ENCODE data around the gene NHSL2. TPM values are rescaled to one million over a fixed set of nuclear protein-coding genes. Genes with fewer than 3 reads are reported as not detected.
A peak's percentile ranks its signal among the peaks of the same experiment; 100 is the strongest.
"Not testable (repeated sequence)": the region's sequence is repeated elsewhere in the genome, so short reads cannot be mapped to it uniquely, and the experiment has no call there.

Gene NHSL2
- total and polyA plus RNA-seq, 2 experiments from 2014 or later = 4.7 to 9.5 TPM

GRCh38 chrX:72176289-72176688 lies 265.6 kb downstream of the NHSL2 start:
- ATAC-seq; H3K27ac Mint-ChIP-seq; H3K36me3 ChIP-seq (ENCODE audit: insufficient read depth); H4K20me1 ChIP-seq (replicated peaks; ENCODE audit: insufficient read depth); H3K36me3 Mint-ChIP-seq (ENCODE audit: low read depth); DNase-seq (ENCODE audit: low spot score); H3K4me3 Mint-ChIP-seq; H3K9me2 ChIP-seq (ENCODE audit: insufficient read depth); H3K27me3 ChIP-seq (ENCODE audit: insufficient read depth); H3K4me2 ChIP-seq; H3K4me1 ChIP-seq (ENCODE audit: insufficient read depth); H3K79me2 ChIP-seq (replicated peaks; ENCODE audit: insufficient read depth); H3K27me3 Mint-ChIP-seq (ENCODE audit: insufficient read depth, low read depth, poor library complexity); H3F3A ChIP-seq (replicated peaks; ENCODE audit: low read depth); H3K4me1 Mint-ChIP-seq; H2AFZ ChIP-seq; H3K27ac ChIP-seq (ENCODE audit: low read depth); H3K4me3 ChIP-seq: not testable (repeated sequence)
- peaks cover 16% of the 10 kb centered on the region; the same call in 2 of the 3 replicates for H3K9me3 Mint-ChIP-seq

DNA sequence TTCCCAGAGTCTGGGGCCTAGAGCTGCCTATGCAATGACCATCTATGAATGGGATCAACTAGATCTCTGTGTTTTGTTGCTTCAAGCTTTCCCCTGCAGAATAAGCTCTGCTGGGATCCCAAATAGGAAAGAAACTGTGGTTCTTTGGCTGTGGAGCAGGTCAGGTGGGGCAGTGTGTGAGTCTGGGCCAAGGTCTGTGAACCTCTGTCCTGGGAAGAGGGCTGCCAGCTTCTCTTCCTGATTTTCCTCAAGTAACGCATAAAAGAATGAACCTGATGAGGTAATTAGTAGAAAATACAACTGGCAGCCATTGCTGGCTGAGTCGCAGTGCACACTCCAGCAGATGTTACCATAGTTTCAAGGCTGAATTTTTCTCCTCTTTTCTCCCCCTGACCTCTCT lies 266.3 kb downstream of the NHSL2 start:
- Mint-ChIP-seq H3K27me3 (ENCODE audit: insufficient read depth, low read depth, poor library complexity) (peaks cover 1% of the 10 kb centered on the region), H3K4me3 (no peak overlapping the region), H3K4me1 (no peaks in the 10 kb centered on the region; the same call in 2 of the 3 replicates), H3K9me3 (peaks cover 16% of the 10 kb centered on the region; the same call in 2 of the 3 replicates), H3K27ac (no peak overlapping the region), H3K36me3 (ENCODE audit: low read depth) (no peaks in the 10 kb centered on the region)
- TF ChIP-seq, protein P1, sequence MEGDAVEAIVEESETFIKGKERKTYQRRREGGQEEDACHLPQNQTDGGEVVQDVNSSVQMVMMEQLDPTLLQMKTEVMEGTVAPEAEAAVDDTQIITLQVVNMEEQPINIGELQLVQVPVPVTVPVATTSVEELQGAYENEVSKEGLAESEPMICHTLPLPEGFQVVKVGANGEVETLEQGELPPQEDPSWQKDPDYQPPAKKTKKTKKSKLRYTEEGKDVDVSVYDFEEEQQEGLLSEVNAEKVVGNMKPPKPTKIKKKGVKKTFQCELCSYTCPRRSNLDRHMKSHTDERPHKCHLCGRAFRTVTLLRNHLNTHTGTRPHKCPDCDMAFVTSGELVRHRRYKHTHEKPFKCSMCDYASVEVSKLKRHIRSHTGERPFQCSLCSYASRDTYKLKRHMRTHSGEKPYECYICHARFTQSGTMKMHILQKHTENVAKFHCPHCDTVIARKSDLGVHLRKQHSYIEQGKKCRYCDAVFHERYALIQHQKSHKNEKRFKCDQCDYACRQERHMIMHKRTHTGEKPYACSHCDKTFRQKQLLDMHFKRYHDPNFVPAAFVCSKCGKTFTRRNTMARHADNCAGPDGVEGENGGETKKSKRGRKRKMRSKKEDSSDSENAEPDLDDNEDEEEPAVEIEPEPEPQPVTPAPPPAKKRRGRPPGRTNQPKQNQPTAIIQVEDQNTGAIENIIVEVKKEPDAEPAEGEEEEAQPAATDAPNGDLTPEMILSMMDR (conservative IDR thresholded peaks at IDR 0.05; ENCODE audit: low read depth in 2 of 2) = no peak
- TF ChIP-seq ZNF331 (CRISPR knock-in tag; IDR thresholded peaks at IDR 0.05; ENCODE audit: low read depth) = no peak
- ATAC-seq (no peak), DNase-seq (ENCODE audit: low spot score) (no peak)
- Histone ChIP-seq H2AFZ (no peak overlapping the region), H3K79me2 (replicated peaks; ENCODE audit: insufficient read depth) (peaks cover 2% of the 10 kb centered on the region), H3K27me3 (ENCODE audit: insufficient read depth) (no peaks in the 10 kb centered on the region), H3K9me2 (ENCODE audit: insufficient read depth) (no peaks in the 10 kb centered on the region), H3K36me3 (ENCODE audit: insufficient read depth) (no peaks in the 10 kb centered on the region), H3K4me2 (no peak overlapping the region), H3F3A (replicated peaks; ENCODE audit: low read depth) (no peaks in the 10 kb centered on the region), H3K27ac (ENCODE audit: low read depth) (no peak overlapping the region), H3K4me3 (no peak overlapping the region), H3K4me1 (ENCODE audit: insufficient read depth) (no peaks in the 10 kb centered on the region), H4K20me1 (replicated peaks; ENCODE audit: insufficient read depth) (no peaks in the 10 kb centered on the region)

DNA sequence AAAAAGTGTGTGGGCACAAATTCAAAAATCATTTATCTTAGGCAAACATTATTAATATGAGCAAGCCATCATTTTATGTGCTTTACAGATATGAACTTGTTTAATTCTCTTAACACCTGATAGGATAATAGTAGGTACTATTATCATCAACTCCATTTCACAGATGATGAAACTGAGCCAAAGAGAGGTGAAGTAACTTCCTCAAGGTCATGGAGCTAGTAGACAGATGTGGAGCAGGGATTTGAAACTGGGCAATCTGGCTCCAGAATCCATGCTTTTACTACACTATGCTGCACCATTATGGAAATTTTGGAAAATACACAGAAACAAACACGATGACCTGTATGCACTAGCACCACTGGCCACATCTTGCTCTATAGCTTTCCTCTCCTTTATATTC lies 269.9 kb downstream of the NHSL2 start:
- Mint-ChIP-seq H3K9me3 (peaks cover 16% of the 10 kb centered on the region; the same call in 2 of the 3 replicates), H3K4me3 (no peak overlapping the region), H3K27me3 (ENCODE audit: insufficient read depth, low read depth, poor library complexity) (peaks cover 1% of the 10 kb centered on the region), H3K27ac (no peak overlapping the region; the same call in 1 of the 2 replicates), H3K36me3 (ENCODE audit: low read depth) (no peaks in the 10 kb centered on the region), H3K4me1 (no peaks in the 10 kb centered on the region; the same call in 2 of the 3 replicates)
- Histone ChIP-seq H3K27ac (ENCODE audit: low read depth) (peak overlapping the region; percentile 87), H2AFZ (no peak overlapping the region), H3K36me3 (ENCODE audit: insufficient read depth) (no peaks in the 10 kb centered on the region), H3K4me1 (ENCODE audit: insufficient read depth) (no peaks in the 10 kb centered on the region), H3K79me2 (replicated peaks; ENCODE audit: insufficient read depth) (peaks cover 15% of the 10 kb centered on the region), H4K20me1 (replicated peaks; ENCODE audit: insufficient read depth) (no peaks in the 10 kb centered on the region), H3F3A (replicated peaks; ENCODE audit: low read depth) (no peaks in the 10 kb centered on the region), H3K27me3 (ENCODE audit: insufficient read depth) (no peaks in the 10 kb centered on the region), H3K4me3 (peak overlapping the region; percentile 76), H3K9me2 (ENCODE audit: insufficient read depth) (no peaks in the 10 kb centered on the region), H3K4me2 (peak overlapping the region; percentile 74)
- DNase-seq (ENCODE audit: low spot score) (no peak), ATAC-seq (no peak)
- TF ChIP-seq, protein P1 (conservative IDR thresholded peaks at IDR 0.05; ENCODE audit: low read depth in 2 of 2) = no peak
- no peak for TF ChIP-seq ETS1 (IDR thresholded peaks at IDR 0.05)
- no peak for TF ChIP-seq POLR2AphosphoS5 (IDR thresholded peaks at IDR 0.05; ENCODE audit: low read depth)

Measured in GM23338 (cell line).